ENCODE results near the gene SYT11.

SYT11 gene

GRCh38 chr1:155856975-155857930, 2.1 kb upstream of the SYT11 start, which contains the start of gene GON4L:
GON4L (minus strand) TSS chr1:155857214; CDS start chr1:155853780, 3,434 bp downstream.
- Histone ChIP-seq H3K36me3 (ENCODE audit: control insufficient read depth in 2 of 2, insufficient read depth in 1 of 2, low read length in 2 of 2) (peaks cover 19 to 33% of the 10 kb centered on the region in 2 experiments; a peak in 2 of 3 replicates), H3K27ac (ENCODE audit: extremely low read depth, low read depth, low read length) (peak within 1 kb of the TSS; percentile 27; the same call in 1 of the 2 replicates), H3K4me1 (ENCODE audit: control insufficient read depth, insufficient read depth, low read length) (peaks cover 3% of the 10 kb centered on the region; the same call in 1 of the 2 replicates), H3K9me3 (ENCODE audit: control insufficient read depth, insufficient read depth, low read depth, low read length) (no peaks in the 10 kb centered on the region), H3K4me3 (ENCODE audit: low read depth, low read length) (peak within 1 kb of the TSS; percentile 92)
- ChIA-PET POLR2A (interaction anchor here (0.6 to 1.3 kb wide), 8 partner anchors 11 to 206 kb away, joined by 3 to 8 read pairs (median 3); partner anchors contain the start of gene KHDC4), CTCF (interaction anchor here (1.1 kb wide), 1 partner anchor 16 kb away, joined by 4 read pairs; no protein-coding TSS in a partner anchor)
- TF ChIP-seq KLF16 (tag by site-specific recombination; IDR thresholded peaks at IDR 0.05) = peak; percentile 62; the same call in 1 of the 2 replicates
- TF ChIP-seq SP2 (tag by site-specific recombination; IDR thresholded peaks at IDR 0.05) = peak; percentile 86
- TF ChIP-seq ZNF335 (tag by site-specific recombination; conservative IDR thresholded peaks at IDR 0.05) = peak; percentile 100
- 0 out of 2 replicates have a peak, but pooled peaks have one; percentile 11 for TF ChIP-seq ZNF362 (tag by site-specific recombination; IDR thresholded peaks at IDR 0.05)
- TF ChIP-seq ZNF549 (tag by site-specific recombination; IDR thresholded peaks at IDR 0.05) = no peak
- TF ChIP-seq ZNF138 (tag by site-specific recombination; IDR thresholded peaks at IDR 0.05; ENCODE audit: borderline replicate concordance) = no peak
- no peak for TF ChIP-seq ZNF350 (tag by site-specific recombination; IDR thresholded peaks at IDR 0.05)
- no peak for TF ChIP-seq ZBTB44 (tag by site-specific recombination; IDR thresholded peaks at IDR 0.05)
- TF ChIP-seq TRIM28 (IDR thresholded peaks at IDR 0.05; ENCODE audit: borderline replicate concordance, low read length) = no peak
- TF ChIP-seq ZEB2 (tag by site-specific recombination; IDR thresholded peaks at IDR 0.05) = peak; percentile 80
- TF ChIP-seq ZBTB48 (tag by site-specific recombination; IDR thresholded peaks at IDR 0.05) = peak; percentile 76
- TF ChIP-seq SCRT2 (tag by site-specific recombination; IDR thresholded peaks at IDR 0.05) = peak; percentile 66
- TF ChIP-seq ZNF664 (tag by site-specific recombination; IDR thresholded peaks at IDR 0.05) = peak; percentile 94
- no peak for TF ChIP-seq ZNF768 (tag by site-specific recombination; IDR thresholded peaks at IDR 0.05)
- TF ChIP-seq ZBTB7A (tag by site-specific recombination; IDR thresholded peaks at IDR 0.05; ENCODE audit: low read depth) = 0 out of 2 replicates have a peak, but pooled peaks have one; percentile 18
- TF ChIP-seq ZNF639 (tag by site-specific recombination; IDR thresholded peaks at IDR 0.05) = 0 out of 2 replicates have a peak, but pooled peaks have one; percentile 16
- no peak for TF ChIP-seq ZSCAN18 (tag by site-specific recombination; IDR thresholded peaks at IDR 0.05)
- TF ChIP-seq ZNF157 (tag by site-specific recombination; IDR thresholded peaks at IDR 0.05) = no peak
- no peak for TF ChIP-seq ZNF280C (tag by site-specific recombination; IDR thresholded peaks at IDR 0.05)
- TF ChIP-seq YY1 (tag by site-specific recombination; IDR thresholded peaks at IDR 0.05) = peak; percentile 78; the same call in 1 of the 2 replicates
- no peak for TF ChIP-seq HOXD13 (CRISPR knock-in tag; IDR thresholded peaks at IDR 0.05; ENCODE audit: borderline replicate concordance)
- peak; percentile 61; the same call in 1 of the 2 replicates for TF ChIP-seq ZNF692 (tag by site-specific recombination; IDR thresholded peaks at IDR 0.05)
- no peak for TF ChIP-seq ZFP41 (tag by site-specific recombination; IDR thresholded peaks at IDR 0.05; ENCODE audit: borderline replicate concordance)
- peak; percentile 75 for TF ChIP-seq SP3 (tag by site-specific recombination; IDR thresholded peaks at IDR 0.05)
- TF ChIP-seq ZNF24 (tag by site-specific recombination; IDR thresholded peaks at IDR 0.05) = peak; percentile 31; the same call in 1 of the 2 replicates
- no peak for TF ChIP-seq ZNF37A (tag by site-specific recombination; IDR thresholded peaks at IDR 0.05)
- no peak for TF ChIP-seq ZNF48 (tag by site-specific recombination; IDR thresholded peaks at IDR 0.05)
- TF ChIP-seq ZNF121 (tag by site-specific recombination; IDR thresholded peaks at IDR 0.05) = no peak

All from HEK293 (cell line).